Cerebellar nuclear complex (tissue), 1 donor: Measurements from ENCODE around the gene FILIP1.

Source experiments
- DNase-seq, 2 experiments: peaks; one replicate each; lab custom pipeline; 2025; lab: John Stamatoyannopoulos, UW

Gene FILIP1

GRCh38 chr6:75492386-75493153, 1.0 kb downstream of the FILIP1 start:
- no peak for DNase-seq

- no peak for DNase-seq
These were observed 2.3 kb downstream of the FILIP1 start for GRCh38 chr6:75491291-75491690.

DNA sequence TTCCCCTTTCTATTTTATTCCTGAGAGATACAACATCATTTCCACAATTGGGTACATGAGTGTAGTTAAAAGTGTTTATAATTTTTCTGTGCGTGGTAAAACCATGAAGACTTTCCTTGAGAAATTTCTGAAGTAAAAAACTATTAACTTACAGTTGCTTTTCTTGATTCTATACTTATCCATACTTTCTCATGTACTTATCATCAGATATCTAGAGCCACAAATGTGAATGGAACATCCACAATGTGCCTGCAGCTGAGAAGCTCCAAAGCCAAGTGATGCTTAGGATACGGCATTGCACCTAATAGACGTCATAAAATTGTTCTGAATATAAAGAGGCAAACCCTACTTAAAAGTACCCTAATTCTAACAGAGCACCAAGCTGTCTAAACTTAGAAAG, 2.9 kb downstream of the FILIP1 start:
- no peak for DNase-seq

GRCh38 chr6:75489025-75489424, 4.6 kb downstream of the FILIP1 start:
- DNase-seq, result no peak

GRCh38 chr6:75488033-75488432, 5.6 kb downstream of the FILIP1 start:
- DNase-seq, result no peak

- no peak for DNase-seq
These were observed 6.6 kb downstream of the FILIP1 start for GRCh38 chr6:75486850-75487518.

DNA sequence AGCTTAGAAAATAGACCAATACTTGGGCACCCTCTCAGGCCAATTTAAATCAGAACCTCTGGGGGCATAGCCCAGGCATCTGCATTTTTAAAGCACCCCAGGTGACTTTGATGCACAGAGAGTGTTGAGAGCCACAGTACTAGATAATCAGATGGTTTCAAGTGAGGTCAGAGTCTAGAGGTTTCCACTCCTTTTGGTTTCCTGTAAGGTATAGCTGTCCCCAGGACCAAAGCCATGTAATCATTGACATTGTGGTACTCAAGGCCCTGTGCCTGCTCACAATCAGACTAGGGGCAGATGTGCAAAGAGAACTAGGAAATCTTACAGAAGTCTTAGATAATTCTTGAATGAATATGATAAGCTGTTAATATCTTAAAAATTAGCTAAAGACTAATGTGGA, 9.1 kb downstream of the FILIP1 start:
- DNase-seq, result no peak

GRCh38 chr6:75483136-75483952, 10.3 kb downstream of the FILIP1 start:
- no peak for DNase-seq

- DNase-seq, result no peak
These were observed 11.5 kb downstream of the FILIP1 start for GRCh38 chr6:75481936-75482593.

- no peak for DNase-seq
These were observed 12.2 kb downstream of the FILIP1 start for GRCh38 chr6:75481394-75481793.

- no peak for DNase-seq
These were observed 13.2 kb downstream of the FILIP1 start for GRCh38 chr6:75480425-75480824.

DNA sequence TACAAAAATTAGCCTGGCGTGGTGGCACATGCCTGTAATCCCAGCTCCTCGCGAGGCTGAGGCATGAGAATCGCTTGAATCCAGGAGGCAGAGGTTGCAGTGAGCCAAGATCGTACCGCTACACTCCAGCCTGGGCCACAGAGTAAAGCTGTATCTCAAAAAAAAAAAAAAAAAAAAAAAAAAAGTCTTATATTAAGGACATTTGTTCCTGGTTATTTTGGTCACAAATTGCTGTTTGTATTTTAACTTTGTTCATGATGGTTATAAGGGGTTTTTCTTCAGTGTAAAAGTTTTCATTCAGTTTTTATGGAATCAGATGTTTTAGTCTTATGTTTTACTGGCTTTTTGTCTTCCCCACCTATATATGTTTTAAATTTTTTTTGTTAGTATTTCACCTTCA, 13.9 kb downstream of the FILIP1 start:
- no peak for DNase-seq

- no peak for DNase-seq
These were observed 14.7 kb downstream of the FILIP1 start for GRCh38 chr6:75478929-75479328.

GRCh38 chr6:75472885-75473284, 20.7 kb downstream of the FILIP1 start:
- DNase-seq, result no peak

DNA sequence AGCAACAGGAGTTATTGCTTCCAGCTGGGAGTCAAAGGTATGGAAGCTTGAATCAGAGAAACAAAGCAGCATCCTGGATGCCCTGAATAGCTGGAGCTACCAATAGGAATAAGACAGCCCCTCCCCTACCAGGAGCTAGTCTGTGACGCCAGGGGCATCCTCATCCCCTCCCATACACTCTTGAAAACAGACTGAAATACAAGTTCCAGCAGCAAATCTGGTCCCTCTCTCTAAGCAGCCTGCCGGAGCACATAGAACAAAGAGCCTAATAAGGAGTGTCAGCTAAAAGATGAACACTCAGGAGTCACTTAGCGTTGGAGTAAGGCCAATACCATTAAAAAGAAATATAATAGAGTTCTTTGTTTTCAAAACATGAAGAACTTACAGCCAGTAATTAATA, 25.6 kb downstream of the FILIP1 start:
- no peak for DNase-seq

GRCh38 chr6:75467284-75467683, 26.3 kb downstream of the FILIP1 start:
- DNase-seq, result no peak

DNA sequence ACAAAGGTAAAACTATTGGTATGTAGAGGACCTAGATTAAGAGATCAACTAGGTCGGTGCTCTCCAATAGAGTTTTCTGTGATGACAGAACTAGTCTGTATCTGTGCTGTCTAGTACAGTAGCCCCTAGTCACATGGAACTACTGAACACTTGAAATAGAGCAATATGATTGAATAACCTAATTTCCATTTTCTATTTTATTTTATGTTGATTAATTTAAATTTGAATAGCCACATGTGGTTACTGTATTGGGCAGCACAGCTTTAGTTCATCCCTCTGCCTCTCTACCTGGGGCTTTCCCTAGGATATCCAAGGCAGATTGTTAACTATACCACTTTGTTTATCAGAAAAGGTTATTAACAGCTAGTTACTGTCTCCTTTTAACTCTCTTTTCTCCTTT, 27.0 kb downstream of the FILIP1 start:
- DNase-seq, result no peak

- DNase-seq, result no peak
These were observed 29.7 kb downstream of the FILIP1 start for GRCh38 chr6:75463908-75464307.

GRCh38 chr6:75463061-75463460, 30.5 kb downstream of the FILIP1 start:
- no peak for DNase-seq

- DNase-seq, result no peak
These were observed 32.9 kb downstream of the FILIP1 start for GRCh38 chr6:75460681-75461080.

DNA sequence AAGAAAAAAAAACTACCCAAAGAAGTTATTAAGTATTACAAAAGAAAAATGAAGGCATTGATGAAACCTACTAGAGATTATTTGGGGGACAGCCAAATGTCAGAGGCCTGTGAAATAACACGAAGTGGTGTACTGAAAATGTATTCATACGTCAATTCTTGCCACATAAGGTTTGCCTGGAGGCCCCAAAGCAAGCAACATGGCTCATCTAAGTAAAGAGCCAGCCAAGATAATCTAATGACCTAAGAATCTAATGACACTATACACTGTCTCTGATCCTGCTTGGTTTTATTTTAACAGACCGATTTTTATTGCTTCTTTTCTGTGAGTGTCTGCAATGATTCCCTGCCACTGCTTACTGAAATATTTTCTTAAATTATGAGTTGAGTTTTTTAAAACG, 34.7 kb downstream of the FILIP1 start:
- no peak for DNase-seq

DNA sequence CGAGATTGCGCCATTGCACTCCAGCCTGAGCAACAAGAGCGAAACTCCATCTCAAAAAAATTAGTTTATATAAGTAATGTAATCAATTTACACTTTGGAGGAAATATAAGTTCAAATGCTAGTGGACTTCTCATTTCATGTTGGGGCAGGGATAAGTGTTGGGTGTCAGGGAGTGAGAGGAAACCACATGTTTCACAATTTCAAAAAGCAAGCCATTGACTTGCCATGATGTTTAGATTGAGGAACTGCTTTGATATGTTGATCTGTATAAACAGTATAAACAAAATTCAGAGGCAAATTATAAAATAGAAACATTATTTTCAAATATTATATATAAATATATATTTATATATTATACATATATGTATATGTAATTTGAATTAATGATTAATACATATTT, 42.7 kb downstream of the FILIP1 start:
- DNase-seq, result no peak
